Fibroblast of skin of abdomen (primary cell): ENCODE results near the gene LILRB2. TPM values are rescaled to one million over a fixed set of nuclear protein-coding genes. Genes with fewer than 3 reads are reported as not detected.
"Not testable (repeated sequence)": the region's sequence is repeated elsewhere in the genome, so short reads cannot be mapped to it uniquely, and the experiment has no call there.

Experiments
- DNase-seq: peaks from one replicate; pipeline ENCODE4 v3.0.0-alpha.2; 2013
- polyA plus RNA-seq, 2 experiments: library from polyadenylated mRNA; unstranded; fragments of 120-200 nt; gene quantifications; one replicate each; pipeline ENCODE4 v1.2.1, GENCODE V29; 2013; ENCODE audit not compliant: insufficient read length in 2 of 2

Gene LILRB2
- polyA plus RNA-seq (2013, experiment 1 of 2; ENCODE audit: insufficient read length): not detected
- not detected for polyA plus RNA-seq (2013, experiment 2 of 2; ENCODE audit: insufficient read length)

DNA sequence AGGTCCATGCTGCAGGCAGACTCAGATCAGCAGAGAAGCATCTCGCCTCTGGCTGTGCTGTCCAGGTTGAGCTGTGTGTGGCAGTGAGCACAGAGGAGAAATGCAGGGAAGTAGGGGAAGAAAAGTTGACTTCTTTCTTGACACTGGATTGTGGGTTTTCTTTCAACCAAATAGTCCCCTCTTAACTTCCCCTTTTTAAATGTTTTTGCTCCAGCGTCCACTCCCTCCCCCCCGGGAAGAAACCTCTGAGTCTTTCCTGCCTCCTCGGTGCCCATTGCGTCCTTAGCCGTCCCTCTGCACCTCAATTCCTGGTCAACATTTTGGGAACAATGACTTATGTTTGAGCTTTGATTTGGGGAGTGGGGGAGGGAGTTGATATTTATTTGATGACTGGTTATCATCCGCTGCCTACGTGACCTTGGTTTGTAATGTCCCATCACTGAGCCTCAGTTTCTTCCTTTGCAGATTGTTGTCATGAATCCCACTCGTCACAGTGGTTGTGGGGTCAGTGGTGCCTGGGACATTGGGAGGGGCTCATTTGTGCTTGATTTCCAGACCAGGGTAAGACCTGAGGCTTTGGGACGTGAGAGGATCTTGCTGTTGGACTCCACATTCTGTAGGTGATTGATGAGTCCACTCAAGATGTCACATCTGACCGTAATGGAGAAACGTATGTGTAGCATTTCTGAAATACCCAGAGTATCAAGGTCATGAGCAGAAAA is at the start of gene LILRB2:
Gene LILRB2, minus strand, starts transcription at position 104 of the 722 bp plus-strand sequence. CDS start 614 bp downstream, outside the sequence.
- DNase-seq: no peak

DNA sequence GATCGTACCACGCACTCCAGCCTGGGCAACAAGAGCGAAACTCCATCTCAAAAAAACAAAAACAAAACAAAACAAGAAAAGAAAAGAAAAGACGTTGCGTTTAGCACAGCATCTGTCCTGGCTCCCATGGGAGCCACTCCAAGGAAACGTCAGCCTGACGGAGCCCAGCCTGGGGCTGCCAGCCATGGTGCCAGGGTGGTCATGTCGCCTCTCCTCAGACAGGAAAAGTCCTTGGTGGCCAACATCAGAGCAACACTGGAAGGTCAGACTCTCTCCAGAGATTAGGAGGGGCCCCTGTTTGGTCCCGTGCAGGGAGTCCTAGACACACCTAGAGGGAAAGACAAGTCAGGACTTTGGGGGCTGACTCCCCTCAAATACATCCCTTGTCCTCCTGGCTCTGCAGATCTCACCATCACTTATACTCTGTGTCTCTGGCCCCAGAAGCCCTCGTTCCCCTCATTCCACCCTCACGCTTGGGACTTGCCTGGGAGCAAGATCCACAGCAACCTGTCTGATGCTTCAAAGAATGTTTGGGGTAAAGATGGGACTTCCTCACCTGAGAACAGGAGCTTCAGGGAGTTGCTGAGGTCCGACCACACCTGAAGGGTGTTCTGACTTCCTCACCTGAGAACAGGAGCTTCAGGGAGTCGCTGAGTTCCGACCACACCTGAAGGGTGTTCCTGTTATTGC is 48.7 kb upstream of the LILRB2 start:
- no peak for DNase-seq

DNA sequence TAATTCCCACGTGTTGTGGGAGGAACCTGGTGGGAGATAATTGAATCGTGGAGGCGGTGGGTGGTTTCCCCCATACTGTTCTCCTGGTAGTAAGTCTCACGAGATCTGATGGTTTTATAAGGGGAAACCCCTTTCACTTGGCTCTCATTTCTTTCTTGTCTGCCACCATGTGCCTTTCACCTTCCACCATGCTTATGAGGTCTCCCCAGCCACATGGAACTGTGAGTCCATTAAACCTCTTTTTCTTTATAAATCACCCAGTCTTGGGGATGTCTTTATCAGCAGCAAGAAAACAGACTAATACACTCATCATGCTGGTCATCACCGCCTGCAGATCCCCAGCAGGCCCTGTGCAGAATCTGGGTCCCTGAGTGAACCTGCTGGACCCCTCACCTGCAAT is 47.9 kb upstream of the LILRB2 start:
- not testable (repeated sequence) for DNase-seq

DNA sequence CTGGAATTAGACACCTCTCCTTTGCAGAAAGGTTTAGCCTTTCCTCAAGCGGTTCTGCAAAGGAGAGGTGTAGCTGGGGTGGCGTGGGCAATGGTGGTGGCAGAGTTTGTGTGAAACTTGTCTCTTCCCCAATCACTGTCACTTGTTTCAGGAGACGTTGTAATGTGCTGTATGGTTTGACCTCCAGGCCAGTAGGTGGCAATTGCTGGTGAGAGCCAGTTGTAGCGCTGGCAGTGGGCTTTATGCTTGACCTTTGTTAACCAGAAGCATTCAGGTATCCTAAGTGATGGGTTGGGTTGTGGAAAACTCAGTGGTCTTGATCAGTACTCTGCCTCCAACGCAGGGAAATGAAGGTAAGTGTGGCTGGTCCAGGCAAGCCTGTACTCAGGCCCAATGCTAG is 44.7 kb upstream of the LILRB2 start:
- DNase-seq: no peak

DNA sequence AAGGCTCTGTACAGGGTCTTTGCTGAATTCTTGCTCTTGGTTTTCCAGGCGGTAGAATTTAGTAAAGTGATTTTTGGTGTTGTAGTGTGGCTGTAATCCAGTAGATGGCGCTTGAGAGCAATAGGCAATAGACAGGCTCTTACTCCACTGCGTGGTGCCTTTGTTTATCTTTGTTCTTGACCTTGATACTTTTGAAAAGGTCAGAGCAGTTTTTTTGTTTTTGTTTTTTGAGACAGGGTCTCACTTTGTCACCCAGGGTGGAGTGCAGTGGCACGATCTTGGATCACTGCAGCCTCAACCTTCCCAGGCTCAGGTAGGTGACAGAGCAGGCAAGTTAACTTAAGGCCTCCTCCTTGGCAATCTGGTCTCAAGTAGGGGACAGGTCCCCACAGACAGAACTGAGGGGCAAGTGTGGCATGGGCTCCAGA is 44.3 kb upstream of the LILRB2 start:
- peak; percentile 7 for DNase-seq

DNA sequence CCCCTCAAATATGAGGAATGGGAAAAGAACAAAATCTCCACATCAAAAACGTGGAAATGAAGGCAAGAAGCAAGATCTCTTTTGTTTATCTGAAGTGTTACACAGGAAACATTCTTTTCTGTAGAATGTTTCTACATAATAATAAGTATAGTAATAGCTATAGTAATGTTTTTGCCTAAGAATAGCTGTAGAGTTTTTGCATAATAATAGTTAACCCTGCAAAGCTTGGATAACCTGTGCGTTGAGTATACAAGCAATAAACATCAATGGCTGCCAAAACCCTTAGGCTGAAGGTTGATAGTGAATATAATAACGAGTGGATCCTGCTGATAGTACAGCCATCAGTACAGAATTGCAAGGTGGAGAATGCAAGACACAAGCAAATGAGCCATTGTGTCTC is 43.2 kb upstream of the LILRB2 start:
- no peak for DNase-seq

DNA sequence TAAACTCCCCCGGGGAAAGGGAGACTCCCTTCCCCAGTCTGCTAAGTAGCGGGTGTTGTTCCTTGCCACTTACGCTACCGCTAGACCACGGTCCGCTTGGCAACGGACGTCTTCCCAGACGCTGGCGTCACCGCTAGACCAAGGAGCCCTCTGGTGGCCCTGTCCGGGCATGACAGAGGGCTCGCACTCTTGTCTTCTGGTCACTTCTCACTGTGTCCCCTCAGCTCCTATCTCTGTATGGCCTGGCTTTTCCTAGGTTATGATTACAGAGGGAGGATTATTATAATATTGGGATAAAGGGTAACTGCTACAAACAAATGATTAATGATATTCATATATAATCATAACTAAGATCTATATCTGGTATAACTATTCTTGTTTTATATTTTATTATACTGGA is 42.0 kb upstream of the LILRB2 start:
- DNase-seq: not testable (repeated sequence)

DNA sequence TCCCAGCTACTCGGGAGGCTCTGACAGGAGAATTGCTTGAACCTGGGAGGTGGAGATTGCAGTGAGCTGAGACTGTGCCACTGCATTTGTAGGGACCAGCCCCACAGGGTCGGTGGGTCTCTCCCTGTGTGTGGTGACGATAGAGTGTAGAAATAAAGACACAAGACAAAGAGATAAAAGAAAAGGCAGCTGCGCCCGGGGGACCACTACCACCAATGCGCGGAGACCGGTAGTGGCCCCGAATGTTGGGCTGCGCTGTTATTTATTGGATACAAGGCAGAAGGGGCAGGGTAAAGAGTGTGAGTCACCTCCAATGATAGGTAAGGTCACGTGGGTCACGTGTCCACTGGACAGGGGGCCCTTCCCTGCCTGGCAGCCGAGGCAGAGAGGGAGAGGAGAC is 41.4 kb upstream of the LILRB2 start:
- not testable (repeated sequence) for DNase-seq

DNA sequence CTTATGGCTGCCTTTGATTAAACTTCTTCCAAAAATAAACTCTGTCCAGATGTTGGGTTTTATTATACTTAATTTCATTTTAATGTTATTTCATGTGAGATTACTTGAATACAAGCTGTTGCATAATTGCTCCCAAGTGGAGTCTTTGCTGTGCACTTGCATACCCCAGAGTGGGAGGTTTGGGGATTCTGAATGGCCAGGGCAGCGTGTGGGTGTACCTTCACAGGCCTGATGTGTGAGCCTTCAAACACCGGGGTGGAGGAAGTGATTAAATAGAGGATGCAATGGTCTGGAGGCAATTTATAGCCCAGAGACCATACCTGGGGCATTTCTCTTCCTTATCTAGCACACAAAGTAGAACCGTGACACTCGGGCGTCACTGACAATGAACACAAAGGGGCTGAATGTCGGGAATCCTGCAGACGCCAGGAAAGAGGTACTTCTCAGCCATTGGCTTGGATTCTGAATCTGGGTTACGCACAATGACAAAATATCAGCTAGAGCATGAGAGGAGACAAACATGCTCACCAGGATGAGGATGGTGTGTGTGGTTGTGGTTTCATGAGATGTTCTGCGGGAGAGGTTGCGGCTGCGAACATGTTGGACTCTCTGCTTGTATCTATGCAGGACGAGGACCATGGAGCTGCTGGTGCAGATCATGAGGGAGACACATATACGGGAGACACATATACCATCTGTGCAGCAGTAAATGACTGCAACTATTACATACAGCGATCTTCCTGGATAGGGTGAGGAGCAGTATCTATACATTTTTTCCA is 39.2 kb upstream of the LILRB2 start:
- DNase-seq: no peak

DNA sequence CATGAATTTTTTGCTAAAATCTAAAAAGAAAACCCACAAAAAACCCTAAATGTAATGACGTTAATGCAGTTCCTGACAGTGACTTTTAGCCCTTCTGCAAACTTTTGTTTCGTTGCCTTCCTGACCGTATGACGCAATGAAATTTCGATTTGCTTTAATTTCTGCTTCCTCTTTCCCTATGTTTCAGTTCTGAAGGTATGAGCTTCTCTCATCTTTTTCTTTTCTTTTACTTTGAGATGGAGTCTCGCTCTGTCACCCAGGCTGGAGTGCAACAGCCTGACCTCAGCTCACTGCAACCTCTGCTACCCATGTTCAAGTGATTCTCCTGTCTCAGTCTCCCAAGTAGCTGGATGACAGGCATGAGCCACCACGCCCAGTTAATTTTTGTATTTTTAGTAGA is 38.1 kb upstream of the LILRB2 start:
- DNase-seq: no peak

DNA sequence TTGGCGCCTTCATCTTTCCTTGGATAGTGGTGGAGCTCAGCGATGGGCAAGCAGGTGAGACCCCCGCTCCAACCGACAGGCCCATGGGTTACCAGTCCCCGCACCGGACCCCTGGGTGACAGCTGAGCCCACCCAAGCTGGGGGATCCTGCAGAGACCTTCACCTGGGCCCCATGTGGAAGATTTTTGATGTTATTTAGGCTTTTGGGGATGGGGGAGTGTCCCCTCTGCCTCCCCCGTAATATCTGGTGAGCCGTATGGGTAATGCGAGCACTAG is 37.0 kb upstream of the LILRB2 start:
- no peak for DNase-seq

DNA sequence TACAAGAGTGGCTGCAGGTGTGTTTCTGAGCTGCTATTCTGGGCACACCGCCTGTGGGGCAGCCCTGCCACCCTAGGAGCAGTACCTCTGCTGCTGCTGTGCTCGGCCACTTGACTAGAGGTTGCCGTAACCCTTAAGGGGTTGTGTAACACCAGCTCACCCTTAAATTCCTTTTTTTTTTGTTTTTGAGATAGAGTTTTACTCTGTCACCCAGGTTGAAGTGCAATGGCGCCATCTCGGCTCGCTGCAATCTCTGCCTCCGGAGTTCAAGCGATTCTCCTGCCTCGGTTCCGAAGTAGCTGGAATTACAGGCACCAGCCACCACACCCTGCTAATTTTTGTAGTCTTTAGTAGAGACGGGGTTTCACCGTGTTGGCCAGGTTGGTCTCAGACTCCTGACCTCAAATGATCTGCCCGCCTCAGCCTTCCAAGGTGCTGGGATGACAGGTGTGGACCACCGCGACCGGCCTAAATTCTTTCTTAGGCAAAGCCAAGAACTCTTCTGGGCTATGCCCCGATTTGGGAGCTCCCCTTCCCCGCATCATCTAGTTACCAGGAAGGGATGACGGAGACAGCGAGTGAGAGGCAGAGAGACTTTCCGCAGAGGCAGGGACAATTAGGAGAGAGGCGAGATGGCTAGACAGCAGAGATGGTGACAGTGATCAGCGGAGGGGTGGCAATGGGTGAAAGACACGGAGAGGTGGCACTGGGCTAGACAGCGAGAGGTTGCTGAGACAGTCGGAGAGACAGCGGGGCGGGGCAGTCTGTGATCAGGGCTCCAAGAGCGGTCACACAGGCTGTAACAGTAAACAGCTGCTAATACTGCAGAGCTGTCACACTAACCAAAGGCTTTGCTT is 36.4 kb upstream of the LILRB2 start:
- no peak for DNase-seq

DNA sequence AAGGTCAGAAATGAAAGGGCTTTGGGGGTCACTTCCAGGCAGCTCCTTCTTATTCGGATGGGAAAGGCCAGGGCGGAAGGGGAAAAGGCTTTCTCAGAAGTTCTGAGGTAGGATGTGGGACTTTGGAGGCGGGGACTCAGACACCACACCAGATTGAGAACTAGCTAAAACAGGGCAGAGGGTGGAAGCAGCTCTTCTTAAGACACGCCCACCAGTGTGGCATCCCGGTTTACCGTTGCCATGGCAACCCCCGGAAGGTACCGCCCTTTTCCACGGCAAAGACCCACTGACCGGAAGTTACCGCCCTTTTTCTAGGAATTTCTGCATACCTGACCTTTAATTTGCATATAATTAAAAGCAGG is 35.8 kb upstream of the LILRB2 start:
- no peak for DNase-seq

DNA sequence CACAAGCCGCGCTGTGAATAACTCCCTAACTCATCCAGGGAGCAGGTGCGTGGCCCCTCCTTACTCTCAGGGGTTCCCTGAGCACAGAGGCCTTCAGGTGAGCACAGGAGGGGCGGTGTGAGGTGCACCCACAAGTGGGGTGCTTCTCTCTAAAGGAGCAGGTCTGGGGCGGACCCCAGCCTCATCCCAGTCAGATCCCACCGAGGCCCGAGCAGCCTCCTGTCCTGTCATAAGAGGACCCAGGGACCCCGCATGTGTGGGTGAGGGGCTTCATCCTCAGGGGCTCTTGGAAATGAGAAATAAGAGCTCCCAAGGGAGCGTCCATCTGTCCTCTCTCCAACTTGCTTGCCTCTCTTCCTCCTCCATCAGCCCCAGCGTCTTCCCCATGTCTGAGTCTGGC is 35.0 kb upstream of the LILRB2 start:
- no peak for DNase-seq

DNA sequence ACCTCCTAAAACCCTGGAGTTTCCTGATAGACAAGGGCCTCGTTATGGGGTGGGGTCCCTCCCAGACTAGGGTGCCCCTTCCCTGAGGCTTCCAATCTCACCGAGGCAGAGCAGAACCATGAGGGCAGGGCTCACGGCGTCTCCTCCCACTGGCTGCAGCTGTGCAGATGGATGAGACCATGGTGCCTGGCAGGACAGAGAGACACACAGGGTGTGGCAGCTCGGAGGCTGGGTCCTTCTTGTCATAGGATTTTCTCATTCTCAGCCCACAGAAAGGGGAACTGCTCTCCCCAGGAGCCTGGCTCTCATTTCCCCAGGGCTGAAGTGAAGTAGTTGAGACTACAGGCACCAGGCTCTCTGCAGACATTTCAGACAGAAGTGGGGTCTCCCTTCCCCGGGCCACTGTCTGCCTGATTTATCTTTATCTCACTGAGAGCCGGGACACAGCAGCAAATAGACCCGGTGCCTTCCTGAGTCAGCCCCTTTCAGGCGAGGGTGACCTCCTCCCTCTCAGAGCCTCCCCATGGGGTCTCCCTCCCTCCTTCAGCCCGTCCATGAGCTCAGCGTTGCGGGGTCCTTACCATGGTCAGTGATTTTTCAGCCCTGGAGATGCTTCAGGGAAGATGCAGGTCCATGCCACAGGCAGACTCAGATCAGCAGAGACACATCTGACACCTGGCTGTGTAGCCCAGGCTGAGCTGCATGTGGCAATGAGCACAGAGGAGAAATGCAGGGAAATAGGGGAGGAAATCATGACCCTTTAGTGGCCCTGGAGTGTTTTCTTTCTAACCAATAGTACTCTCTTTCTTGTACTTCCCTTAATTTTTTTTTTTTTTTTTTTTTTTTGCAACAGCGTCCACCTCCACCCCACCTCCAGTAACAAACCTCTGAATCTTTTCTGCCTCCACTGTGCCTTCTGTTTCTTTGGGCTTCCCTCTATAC is 31.8 kb upstream of the LILRB2 start, which contains the start of gene LILRA5:
Gene LILRA5, minus strand, starts transcription at position 731 of the 942 bp plus-strand sequence. Its CDS starts 147 bp downstream, at position 584.
- no peak for DNase-seq

DNA sequence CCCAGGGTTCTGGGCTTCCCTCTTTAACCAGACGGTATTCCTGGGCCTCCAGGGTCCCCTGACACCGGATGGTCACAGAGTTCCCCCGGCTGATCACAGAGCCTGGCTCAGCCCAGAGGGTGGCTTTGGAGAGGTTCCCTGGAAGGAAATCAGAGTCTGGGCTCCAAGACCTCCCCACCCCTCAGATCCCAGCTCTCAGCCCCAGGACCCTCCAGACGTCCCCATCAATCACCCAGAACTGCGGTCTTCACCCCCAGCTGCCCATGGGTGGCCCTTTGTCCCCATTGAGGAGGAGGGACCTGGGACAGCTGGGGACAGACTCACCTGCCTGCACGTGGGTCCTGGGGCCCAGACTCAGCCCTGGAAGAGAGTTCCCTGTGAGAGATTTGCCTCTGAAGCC is 31.1 kb upstream of the LILRB2 start:
- DNase-seq: no peak

DNA sequence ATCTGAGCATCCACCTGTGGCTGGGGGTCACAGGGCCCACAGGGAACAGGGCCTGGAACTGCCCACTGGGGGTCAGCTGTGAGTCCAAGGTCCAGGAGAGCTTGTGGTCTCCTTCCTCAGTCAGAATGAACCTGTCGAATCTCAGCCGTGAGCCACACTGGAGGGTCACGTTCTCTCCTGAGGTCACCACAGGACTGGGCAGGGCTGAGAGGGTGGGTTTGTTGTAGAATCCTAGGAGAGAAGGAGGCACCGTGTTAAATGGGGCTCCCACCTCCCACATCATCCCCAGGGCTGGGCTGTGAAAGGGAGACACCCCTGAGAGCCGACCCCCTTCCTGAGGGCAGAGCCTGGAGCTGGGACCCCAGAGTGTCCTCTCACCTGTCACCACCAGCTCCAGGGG is 30.6 kb upstream of the LILRB2 start:
- no peak for DNase-seq

DNA sequence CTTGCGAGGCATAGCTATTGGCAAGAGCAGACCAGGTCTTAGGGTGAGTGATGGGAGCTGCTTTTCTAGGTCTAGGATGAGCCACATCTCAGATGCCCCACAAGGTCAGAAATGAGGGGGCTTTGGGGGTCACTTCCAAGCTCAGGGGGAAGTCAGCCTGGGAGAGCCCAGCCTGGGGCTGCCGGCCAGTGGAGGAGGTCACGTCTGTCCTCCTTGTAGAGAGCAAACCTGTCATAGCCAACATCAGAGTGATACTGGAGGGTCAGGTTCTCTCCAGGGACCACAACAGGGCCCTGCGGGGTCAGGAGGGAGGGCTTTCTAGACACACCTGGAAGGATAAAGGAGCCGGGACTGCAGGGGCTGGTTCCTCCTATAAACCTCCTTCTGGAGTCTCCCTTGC is 29.6 kb upstream of the LILRB2 start:
- DNase-seq: no peak

DNA sequence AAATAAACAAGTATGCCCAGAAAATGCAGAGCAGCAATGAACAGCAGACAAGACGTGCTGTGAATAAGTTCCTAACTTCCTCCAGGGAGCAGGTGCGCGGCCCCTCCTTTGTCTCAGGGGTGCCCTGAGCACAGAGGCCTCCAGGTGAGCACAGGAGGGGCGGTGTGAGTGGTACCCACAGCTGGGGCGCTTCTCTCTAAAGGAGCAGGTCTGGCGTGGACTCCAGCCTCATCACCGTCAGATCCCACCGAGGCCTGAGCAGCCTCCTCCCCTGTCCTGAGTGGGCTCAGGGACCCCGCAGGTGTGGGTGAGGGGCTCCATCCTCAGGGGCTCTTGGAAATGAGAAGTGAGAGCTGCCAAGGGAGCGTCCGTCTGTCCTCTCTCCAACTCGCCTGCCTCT is 28.9 kb upstream of the LILRB2 start:
- DNase-seq: no peak

DNA sequence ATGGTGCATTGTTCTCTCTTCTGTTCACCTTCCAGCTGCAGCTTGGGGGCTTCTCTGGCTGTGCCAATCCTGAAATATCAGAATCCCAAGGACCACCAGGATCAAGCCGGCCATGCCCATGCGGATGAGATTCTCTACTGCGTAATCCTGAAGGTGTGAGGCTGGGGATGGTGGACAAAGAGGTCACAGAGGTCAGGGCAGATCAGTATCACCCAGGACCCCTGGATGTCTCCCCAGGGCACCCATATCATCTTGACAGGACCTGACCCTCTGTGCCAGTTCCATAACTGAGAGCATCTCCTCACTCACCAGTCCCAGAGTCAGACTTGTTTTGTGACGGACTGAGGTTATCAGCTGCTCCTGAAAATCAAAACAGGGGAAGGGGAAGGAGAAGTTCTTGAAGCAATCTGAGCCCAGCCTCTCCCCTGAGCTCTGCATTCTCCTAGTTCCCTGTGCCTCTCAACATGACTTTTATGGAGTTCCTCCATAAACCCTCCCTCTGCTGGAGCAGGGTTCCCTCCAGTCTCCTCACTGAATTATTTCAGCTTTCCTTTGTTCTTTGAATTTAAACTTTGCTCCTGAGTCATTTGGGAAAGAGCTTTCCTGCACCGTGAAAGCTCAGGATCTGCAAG is 26.6 kb upstream of the LILRB2 start:
- no peak for DNase-seq

DNA sequence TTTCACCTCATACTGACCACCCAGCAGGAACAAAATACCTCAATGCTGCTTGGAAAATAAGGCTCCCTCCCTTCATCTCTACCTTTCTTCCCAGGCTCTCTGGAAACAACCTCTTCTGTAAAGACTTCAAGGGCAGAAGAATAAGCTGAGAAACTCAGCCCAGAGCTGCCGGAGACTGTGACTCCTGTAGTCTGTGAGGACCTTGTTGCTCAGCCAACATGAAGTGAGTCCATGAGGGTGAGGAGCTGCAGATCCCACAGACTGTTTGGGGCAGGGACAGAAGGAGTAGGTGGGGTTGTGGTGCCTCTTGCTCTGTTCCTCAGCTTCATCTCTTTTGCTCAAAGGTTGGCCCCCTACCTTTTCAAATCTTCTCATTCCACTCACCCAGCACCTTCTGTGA is 24.2 kb upstream of the LILRB2 start:
- no peak for DNase-seq
